ENCODE results near the gene DNLZ.
"Not testable (repeated sequence)": the region's sequence is repeated elsewhere in the genome, so short reads cannot be mapped to it uniquely, and the experiment has no call there.

Gene DNLZ

DNA sequence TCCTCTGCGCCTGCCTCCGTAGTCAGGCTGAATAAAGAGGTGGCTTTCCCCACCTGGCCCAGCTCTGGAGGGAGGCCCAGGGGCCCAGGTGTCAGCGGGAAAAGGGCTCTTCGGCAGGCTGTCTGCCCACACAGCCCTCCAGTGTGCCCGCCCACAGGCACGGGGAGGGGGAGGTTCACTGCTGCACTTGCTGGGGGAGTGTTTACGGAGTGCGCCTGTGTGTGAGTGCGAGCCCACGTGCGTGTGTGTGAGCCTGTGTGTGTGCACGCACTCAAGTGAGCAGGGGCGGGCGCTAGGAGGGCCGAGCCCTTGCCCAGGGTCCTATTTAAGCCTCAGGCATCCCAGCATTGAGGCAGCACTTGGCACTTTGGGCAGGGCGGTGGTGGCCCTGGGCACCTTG lies 10.9 kb downstream of the DNLZ start:
- H3K4me3 ChIP-seq (ENCODE audit: low read length), result no peak overlapping the region
- no peak for TF ChIP-seq CTCF (conservative IDR thresholded peaks at IDR 0.05; ENCODE audit: low read depth, low read length)
- DNase-seq (ENCODE audit: low read depth), result no peak

DNA sequence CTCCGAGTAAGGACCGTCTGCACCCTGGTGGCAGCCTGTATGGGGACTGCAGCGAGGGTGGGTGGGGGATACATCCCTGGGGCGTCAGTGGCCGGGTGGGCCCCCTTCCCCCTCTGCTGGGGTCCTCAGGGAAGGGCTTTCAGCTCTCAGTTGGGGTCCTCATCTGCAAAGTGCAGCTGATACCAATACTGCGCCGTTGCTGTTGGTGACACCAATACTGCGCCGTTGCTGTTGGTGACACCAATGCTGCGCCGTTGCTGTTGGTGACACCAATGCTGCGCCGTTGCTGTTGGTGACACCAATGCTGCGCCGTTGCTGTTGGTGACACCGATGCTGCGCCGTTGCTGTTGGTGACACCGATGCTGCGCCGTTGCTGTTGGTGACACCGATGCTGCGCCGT lies 11.7 kb downstream of the DNLZ start:
- not testable (repeated sequence) for DNase-seq (ENCODE audit: low read depth); H3K4me3 ChIP-seq (ENCODE audit: low read length)

GRCh38 chr9:136351252-136351800 lies 12.2 kb downstream of the DNLZ start:
- DNase-seq (ENCODE audit: low read depth), result no peak
- no peak overlapping the region for H3K4me3 ChIP-seq (ENCODE audit: low read length)
- TF ChIP-seq CTCF (conservative IDR thresholded peaks at IDR 0.05; ENCODE audit: low read depth, low read length), result no peak

GRCh38 chr9:136349546-136349945 lies 14.0 kb downstream of the DNLZ start:
- H3K4me3 ChIP-seq (ENCODE audit: low read length), result no peak overlapping the region
- no peak for TF ChIP-seq CTCF (conservative IDR thresholded peaks at IDR 0.05; ENCODE audit: low read depth, low read length)
- no peak for DNase-seq (ENCODE audit: low read depth)

- DNase-seq (ENCODE audit: low read depth), result no peak
- H3K4me3 ChIP-seq (ENCODE audit: low read length), result no peak overlapping the region
- TF ChIP-seq CTCF (conservative IDR thresholded peaks at IDR 0.05; ENCODE audit: low read depth, low read length), result no peak
These were observed 14.9 kb downstream of the DNLZ start for GRCh38 chr9:136348691-136349090.

- DNase-seq (ENCODE audit: low read depth), result no peak
- TF ChIP-seq CTCF (conservative IDR thresholded peaks at IDR 0.05; ENCODE audit: low read depth, low read length), result no peak
- H3K4me3 ChIP-seq (ENCODE audit: low read length), result no peak overlapping the region
These were observed 15.9 kb downstream of the DNLZ start for GRCh38 chr9:136347472-136348256.

- DNase-seq (ENCODE audit: low read depth), result no peak
- TF ChIP-seq CTCF (conservative IDR thresholded peaks at IDR 0.05; ENCODE audit: low read depth, low read length), result no peak
- H3K4me3 ChIP-seq (ENCODE audit: low read length), result no peak overlapping the region
These were observed 16.5 kb downstream of the DNLZ start for GRCh38 chr9:136346927-136347465.
